Body of pancreas (tissue), 4 donors: Measurements from ENCODE around the gene KIF6. TPM values are rescaled to one million over a fixed set of nuclear protein-coding genes. Genes with fewer than 3 reads are reported as not detected.

Source experiments
- ATAC-seq: fragments of 150-250 bp; one replicate; pipeline ENCODE4 v1.9.1; 2016
- DNase-seq, 4 donors: peaks; one replicate each; pipeline ENCODE4 v3.0.0-alpha.2; 2019
- H3K27ac ChIP-seq, 4 donors: fragments of 200-600 bp; sonication (generic); 1 replicate in 3 of 4; 2 replicates in 1 of 4; pipeline versions ENCODE4 v1.5.1 to v1.6.1; 2016 to 2019; ENCODE audit warnings: mild to moderate bottlenecking in 1 of 4, mixed read lengths in 1 of 4, moderate library complexity in 1 of 4
- H3K27me3 ChIP-seq, 2 donors: fragments of 200-600 bp; sonication (generic); one replicate each; pipeline ENCODE4 v1.6.0; 2016; ENCODE audit warnings: mild to moderate bottlenecking in 1 of 2
- H3K36me3 ChIP-seq, 2 donors: fragments of 200-600 bp; sonication (generic); replicated peaks in 1 of 2; 2 replicates each; pipeline ENCODE4 v1.5.1; 2016; ENCODE audit warnings: low read depth in 2 of 2; ENCODE audit not compliant: insufficient read depth in 1 of 2
- H3K4me1 ChIP-seq: fragments of 200-600 bp; sonication (generic); one replicate; pipeline ENCODE4 v1.6.0; 2016
- H3K4me3 ChIP-seq, 2 donors: fragments of 200-600 bp; sonication (generic); 1 replicate in 1 of 2; 2 replicates in 1 of 2; pipeline ENCODE4 v1.5.1; 2016 to 2019
- H3K9me3 ChIP-seq, 3 donors: fragments of 200-600 bp; sonication (generic); 1 replicate in 2 of 3; 2 replicates in 1 of 3; pipeline ENCODE4 v1.5.1; 2016
- POLR2A ChIP-seq, 3 donors: fragments of 450-650 bp; IDR thresholded peaks; one replicate each; pipeline ENCODE4 v1.6.1; 2016; ENCODE audit warnings: antibody characterized with exemption in 3 of 3, mild to moderate bottlenecking in 2 of 3
- WGBS, 2 donors: methylation state at CpG; one replicate each; pipeline ENCODE4 v1.1.5; 2017; 5-methylcytosine and 5-hydroxymethylcytosine counted together
- intact Hi-C: fragments of 100-400 bp; cut with DNase I; formaldehyde crosslinking; loops from one replicate; pipeline ENCODE4 v1.15.1; 2023
- small RNA-seq: library from RNA; depleted of rRNA; stranded (forward); fragments of <200 nt; gene quantifications from one replicate; pipeline ENCODE3, GENCODE V24; 2016
- total RNA-seq, 2 donors: library from RNA; depleted of rRNA; stranded (reverse); fragments of >200 nt; gene quantifications; one replicate each; pipeline ENCODE4 v1.1.0, GENCODE V29; 2016
- TF ChIP-seq, protein P1 (sequence below), 7 experiments: fragments of 450-650 bp in 4 of 7; fragments of 200-600 bp in 3 of 7; sonication (generic) in 3 of 7; IDR thresholded peaks; one replicate each; pipeline ENCODE4 v1.5.1; 2016 to 2019; ENCODE audit warnings: antibody characterized with exemption in 7 of 7

Gene KIF6
- total RNA-seq, 2 donors from 2014 or later = not detected

DNA sequence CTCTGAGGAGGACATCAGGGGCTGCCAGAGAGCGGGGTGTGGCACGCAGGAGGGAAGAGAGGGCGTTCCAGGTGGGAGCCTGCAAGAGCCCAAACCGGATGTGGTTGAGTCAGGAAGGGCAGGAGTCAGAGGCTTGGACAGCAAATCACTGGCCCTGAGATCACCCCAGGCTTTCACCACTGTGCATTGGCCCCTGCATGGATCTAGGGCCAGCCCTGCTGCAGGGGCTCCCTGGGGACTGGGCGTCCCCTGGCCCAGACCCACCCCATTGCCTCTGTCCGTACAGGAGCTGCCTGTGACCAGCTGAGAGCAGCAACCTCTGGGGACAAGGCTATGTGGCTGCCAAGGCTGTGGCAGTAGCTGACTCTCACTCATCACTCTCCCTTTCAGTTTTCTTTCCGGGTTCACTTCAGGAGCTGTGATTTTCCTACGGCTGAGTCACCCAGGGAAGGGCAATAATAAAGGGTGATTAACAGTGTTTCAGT is 444.9 kb downstream of the KIF6 start:
- Histone ChIP-seq H3K4me1 (no peaks in the 10 kb centered on the region), H3K27ac (peak overlapping the region in 3 of 4 donors; percentile 46 to 75 (median 67)), H3K27me3 (no peaks in the 10 kb centered on the region), H3K4me3 (no peak overlapping the region), H3K36me3 (no peaks in the 10 kb centered on the region), H3K9me3 (no peaks in the 10 kb centered on the region)
- TF ChIP-seq, protein P1, sequence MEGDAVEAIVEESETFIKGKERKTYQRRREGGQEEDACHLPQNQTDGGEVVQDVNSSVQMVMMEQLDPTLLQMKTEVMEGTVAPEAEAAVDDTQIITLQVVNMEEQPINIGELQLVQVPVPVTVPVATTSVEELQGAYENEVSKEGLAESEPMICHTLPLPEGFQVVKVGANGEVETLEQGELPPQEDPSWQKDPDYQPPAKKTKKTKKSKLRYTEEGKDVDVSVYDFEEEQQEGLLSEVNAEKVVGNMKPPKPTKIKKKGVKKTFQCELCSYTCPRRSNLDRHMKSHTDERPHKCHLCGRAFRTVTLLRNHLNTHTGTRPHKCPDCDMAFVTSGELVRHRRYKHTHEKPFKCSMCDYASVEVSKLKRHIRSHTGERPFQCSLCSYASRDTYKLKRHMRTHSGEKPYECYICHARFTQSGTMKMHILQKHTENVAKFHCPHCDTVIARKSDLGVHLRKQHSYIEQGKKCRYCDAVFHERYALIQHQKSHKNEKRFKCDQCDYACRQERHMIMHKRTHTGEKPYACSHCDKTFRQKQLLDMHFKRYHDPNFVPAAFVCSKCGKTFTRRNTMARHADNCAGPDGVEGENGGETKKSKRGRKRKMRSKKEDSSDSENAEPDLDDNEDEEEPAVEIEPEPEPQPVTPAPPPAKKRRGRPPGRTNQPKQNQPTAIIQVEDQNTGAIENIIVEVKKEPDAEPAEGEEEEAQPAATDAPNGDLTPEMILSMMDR (IDR thresholded peaks at IDR 0.05) = no peak
- TF ChIP-seq POLR2A (IDR thresholded peaks at IDR 0.05) = no peak
- ATAC-seq (peak; percentile 78), DNase-seq (peak; percentile 28 to 63 (median 42))
- intact Hi-C loops = no loop called here
- WGBS, 2 donors = 43 to 56% methylated on average over 3 to 8 of the region's 8 CpGs

Small RNA genes within 50 kb of the gene (small RNA-seq; reads per million reads assigned to genes)
- gene RNU1-54P = not detected

Other genes with a start within 250 kb of the KIF6 start
- gene DAAM2, start 67.0 kb upstream of the KIF6 start, total RNA-seq = 10 to 100 TPM; 10.1 to 12.2 TPM
- gene MOCS1, start 209.1 kb upstream of the KIF6 start, total RNA-seq = 10 to 100 TPM; 15.0 to 21.1 TPM